SJCRH30 (cell line): ENCODE results near the gene CSRP1. TPM values are rescaled to one million over a fixed set of nuclear protein-coding genes. Genes with fewer than 3 reads are reported as not detected.
"Not testable (repeated sequence)": the region's sequence is repeated elsewhere in the genome, so short reads cannot be mapped to it uniquely, and the experiment has no call there.

Experiments used
- DNase-seq, 2 experiments: peaks; one replicate each; pipeline ENCODE4 v3.0.0-alpha.2; 2015 to 2020
- H3K27ac ChIP-seq: fragments of 250-450 bp; sonication (Bioruptor Pico); 2 replicates; pipeline ENCODE4 v1.5.1; 2020; ENCODE audit warnings: mild to moderate bottlenecking, moderate library complexity
- H3K27me3 ChIP-seq: fragments of 250-450 bp; sonication (Bioruptor Pico); 2 replicates; pipeline ENCODE4 v1.5.1; 2020; ENCODE audit warnings: mild to moderate bottlenecking, moderate library complexity
- H3K36me3 ChIP-seq: fragments of 250-450 bp; sonication (Bioruptor Pico); 2 replicates; pipeline ENCODE4 v1.5.1; 2020; ENCODE audit warnings: mild to moderate bottlenecking, moderate library complexity
- H3K4me1 ChIP-seq: fragments of 250-450 bp; sonication (Bioruptor Pico); 2 replicates; pipeline ENCODE4 v1.5.1; 2020; ENCODE audit warnings: mild to moderate bottlenecking, moderate library complexity
- H3K4me3 ChIP-seq: fragments of 250-450 bp; sonication (Bioruptor Pico); 2 replicates; pipeline ENCODE4 v1.5.1; 2020; ENCODE audit warnings: mild to moderate bottlenecking, moderate library complexity
- H3K9me3 ChIP-seq: fragments of 250-450 bp; sonication (Bioruptor Pico); replicated peaks from 2 replicates; pipeline ENCODE4 v1.5.1; 2020; ENCODE audit warnings: mild to moderate bottlenecking, moderate library complexity
- total RNA-seq: library from RNA; depleted of rRNA; stranded (reverse); fragments of >200 nt; shearing (Covaris generic); gene quantifications from 2 replicates; pipeline ENCODE4 v1.2.3, GENCODE V29; 2014; rRNA removed

CSRP1 gene
- 80.6 and 84.6 TPM in 2 replicates for total RNA-seq

DNA sequence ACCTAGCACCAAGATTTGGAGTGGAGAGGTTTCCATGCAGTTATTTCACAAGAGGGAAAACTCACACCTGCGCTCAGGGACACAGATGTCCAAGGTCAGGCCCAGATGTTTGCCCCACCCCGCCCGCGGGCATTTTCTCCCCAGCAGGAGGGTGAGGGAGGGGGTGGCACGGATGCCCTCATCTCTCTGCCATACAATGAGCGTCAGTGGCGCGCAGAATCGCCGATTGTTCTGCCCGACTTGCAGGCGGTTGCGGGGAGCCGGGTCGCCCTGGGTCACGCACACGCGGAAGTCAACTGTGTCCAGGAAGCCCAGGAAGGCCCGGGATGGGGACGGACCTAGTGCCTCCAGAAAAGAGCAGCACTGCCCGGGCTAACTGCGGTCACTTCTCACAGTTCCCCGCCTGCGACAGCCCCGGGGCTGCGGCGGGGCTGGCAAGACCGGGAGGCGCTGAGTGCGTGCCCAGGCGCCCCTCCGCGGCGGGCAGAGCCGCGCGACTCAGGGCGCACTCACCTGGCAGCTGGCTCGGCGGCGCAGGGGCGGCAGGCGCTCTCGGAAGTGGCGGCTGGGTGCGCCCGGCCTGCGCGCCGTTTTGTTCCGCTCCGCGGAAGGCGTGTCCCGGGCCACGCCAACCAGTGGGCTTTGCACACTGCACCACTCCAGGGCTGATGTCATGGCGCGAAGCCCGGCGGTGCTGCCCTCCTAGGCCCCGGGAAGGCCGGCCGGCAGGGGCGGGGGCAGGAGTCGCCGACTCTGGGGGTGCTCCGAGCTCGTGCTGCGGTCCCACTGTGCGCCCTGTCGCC is at the start of gene CSRP1:
CSRP1 (minus strand) TSS at position 567 of the 803 bp plus-strand sequence. CDS start 10,820 bp downstream, outside the sequence.
- H3K4me3 ChIP-seq: peak within 1 kb of the TSS; percentile 66
- H3K27me3 ChIP-seq: no peaks in the 10 kb centered on the region
- H3K9me3 ChIP-seq: no peaks in the 10 kb centered on the region
- no peaks in the 10 kb centered on the region for H3K36me3 ChIP-seq
- peak within 1 kb of the TSS; percentile 57 for H3K27ac ChIP-seq
- peaks cover 39% of the 10 kb centered on the region for H3K4me1 ChIP-seq
- peak; percentile 81 for DNase-seq

DNA sequence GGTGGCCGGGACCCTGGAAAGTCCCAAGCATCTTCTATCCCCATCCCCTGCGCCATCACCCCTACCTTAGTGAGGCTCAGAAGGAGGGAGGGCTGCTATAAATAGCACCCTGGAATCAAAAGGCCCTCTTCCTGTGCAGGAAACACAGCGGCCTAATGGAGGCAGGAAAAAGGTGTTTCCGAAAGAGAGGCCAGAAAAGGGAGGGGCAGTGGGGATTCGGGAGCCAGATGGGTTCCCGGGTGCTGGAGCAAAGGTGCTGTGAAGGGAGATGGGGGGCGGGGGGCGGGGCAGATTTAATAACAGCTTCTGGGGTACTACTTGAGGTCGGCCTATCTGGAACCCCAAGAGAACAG is 48.6 kb upstream of the CSRP1 start:
- Histone ChIP-seq H3K36me3 (peaks cover 10% of the 10 kb centered on the region), H3K4me3 (no peak overlapping the region), H3K27me3 (no peaks in the 10 kb centered on the region), H3K27ac (no peak overlapping the region), H3K9me3 (no peaks in the 10 kb centered on the region), H3K4me1 (peaks cover 63% of the 10 kb centered on the region)
- DNase-seq: no peak

DNA sequence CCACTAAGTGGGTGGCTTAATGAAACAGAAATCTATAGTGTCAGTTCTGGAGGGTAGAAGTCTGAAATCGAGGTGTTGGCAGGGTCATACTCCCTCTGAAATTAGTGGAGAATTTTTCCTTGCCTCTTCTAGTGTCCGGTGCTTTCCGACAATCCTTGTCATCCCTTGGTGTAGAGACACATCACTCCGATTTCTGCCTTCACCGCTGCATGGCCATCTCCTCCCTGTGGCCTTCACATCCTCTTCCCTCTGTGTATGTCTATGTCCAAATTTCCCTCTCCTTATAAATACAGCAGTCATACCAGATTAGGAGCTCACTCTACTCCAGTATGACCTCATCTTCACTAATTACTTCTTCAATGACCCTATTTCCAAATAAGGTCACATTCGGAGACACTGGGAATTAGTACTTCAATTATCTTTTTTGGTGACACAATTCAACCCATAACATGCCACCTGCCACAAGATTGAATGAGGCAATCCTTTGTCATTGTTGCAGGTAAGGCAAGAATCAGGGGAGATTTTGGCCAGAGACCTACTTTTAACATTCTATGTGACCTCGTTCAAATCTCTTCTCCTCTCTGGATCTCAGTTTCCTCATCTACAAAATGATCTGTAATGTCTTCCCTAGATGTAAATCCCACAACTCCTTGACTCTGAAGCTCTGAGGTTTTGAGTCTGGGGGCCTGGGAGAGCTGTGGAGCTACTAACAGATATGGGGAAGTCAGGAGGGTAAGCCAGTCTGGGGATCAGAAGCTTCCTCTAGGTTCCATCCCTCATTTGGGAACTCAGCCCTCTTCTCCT is 48.1 kb upstream of the CSRP1 start:
- Histone ChIP-seq H3K9me3 (no peaks in the 10 kb centered on the region), H3K27ac (no peak overlapping the region), H3K27me3 (no peaks in the 10 kb centered on the region), H3K36me3 (peaks cover 10% of the 10 kb centered on the region), H3K4me1 (peaks cover 63% of the 10 kb centered on the region), H3K4me3 (no peak overlapping the region)
- DNase-seq: no peak

DNA sequence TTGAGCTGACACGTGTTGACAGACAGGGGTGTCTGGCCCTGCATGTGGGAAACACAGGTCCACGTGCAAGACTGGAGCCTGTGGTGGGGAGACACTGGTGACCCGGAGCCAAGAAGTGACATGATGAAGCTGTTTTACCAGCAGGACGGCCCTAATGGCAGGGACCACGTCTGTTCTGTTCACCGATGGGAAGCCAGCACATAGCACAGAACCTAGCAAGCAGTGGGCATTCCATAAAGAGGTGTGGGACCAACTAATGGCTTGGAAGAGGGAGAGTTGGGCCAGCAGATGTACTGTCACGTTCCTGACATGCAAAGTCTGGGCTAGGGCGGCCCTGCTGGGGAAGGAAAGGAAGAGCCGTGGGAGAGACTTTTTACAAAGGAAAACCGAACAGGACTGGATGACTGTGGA is 47.3 kb upstream of the CSRP1 start:
- peaks cover 56% of the 10 kb centered on the region for H3K4me1 ChIP-seq
- peaks cover 10% of the 10 kb centered on the region for H3K36me3 ChIP-seq
- DNase-seq: no peak
- H3K27ac ChIP-seq: no peak overlapping the region
- no peak overlapping the region for H3K4me3 ChIP-seq
- H3K9me3 ChIP-seq: no peaks in the 10 kb centered on the region
- H3K27me3 ChIP-seq: no peaks in the 10 kb centered on the region

DNA sequence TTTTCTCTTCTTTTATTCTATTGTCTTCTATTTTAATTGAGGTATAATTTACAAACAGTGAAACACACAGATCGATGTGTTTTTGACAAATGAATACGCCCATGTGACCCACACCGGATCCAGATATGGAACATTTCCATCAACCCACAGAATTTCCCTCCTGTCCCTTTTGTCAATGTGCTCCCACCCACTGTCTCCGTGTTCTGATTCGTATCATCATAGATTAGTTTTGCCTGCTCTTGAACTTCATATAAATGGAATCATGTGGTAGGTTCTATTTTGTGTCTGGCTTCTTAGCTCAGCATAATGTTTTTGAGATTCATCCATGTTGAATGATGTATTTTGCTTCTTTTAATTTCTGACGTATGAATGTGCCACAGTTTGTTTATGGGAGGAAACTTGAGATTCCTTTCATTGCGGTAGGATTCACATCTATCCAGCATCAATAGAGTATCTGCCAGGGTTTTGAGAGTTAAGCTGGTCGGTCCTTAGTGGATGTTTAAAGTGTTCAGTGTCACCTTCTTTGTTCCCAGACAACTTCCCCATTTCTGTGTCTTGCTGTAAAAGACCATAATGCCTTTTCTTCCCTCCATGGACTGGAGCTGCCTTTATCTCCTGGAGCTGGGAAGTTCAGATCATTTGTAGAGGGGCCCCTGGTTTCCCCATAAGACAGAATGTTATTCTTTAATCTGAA is 46.7 kb upstream of the CSRP1 start:
- H3K27ac ChIP-seq: peak overlapping the region; percentile 11; the same call in 1 of the 2 replicates
- H3K9me3 ChIP-seq: no peaks in the 10 kb centered on the region
- H3K36me3 ChIP-seq: peaks cover 10% of the 10 kb centered on the region
- no peak for DNase-seq
- no peaks in the 10 kb centered on the region for H3K27me3 ChIP-seq
- no peak overlapping the region for H3K4me3 ChIP-seq
- peaks cover 56% of the 10 kb centered on the region for H3K4me1 ChIP-seq

DNA sequence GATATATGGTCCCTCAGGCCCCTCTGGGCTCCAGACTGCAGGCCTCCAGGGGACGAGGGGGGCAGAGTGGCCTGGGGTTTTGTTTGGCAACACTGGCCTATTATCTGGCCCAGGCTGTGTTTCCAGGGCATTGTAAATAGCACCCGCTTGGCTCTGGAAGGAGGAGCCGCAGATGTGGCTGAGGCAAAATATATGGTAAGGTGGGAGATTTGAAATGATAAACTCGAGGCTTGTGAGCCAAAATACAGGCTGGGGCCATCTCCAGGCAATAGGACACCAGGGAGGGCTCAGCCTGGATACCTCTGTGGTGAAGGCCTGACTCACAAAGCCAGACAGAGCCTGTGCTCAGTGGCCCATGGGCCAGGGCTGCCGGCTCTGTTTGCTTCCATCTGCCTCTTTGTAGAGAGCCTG is 46.0 kb upstream of the CSRP1 start:
- Histone ChIP-seq H3K4me1 (peaks cover 56% of the 10 kb centered on the region), H3K9me3 (no peaks in the 10 kb centered on the region), H3K4me3 (no peak overlapping the region), H3K36me3 (peaks cover 10% of the 10 kb centered on the region), H3K27me3 (no peaks in the 10 kb centered on the region), H3K27ac (peak overlapping the region; percentile 11)
- DNase-seq: peak; percentile 65 to 74

DNA sequence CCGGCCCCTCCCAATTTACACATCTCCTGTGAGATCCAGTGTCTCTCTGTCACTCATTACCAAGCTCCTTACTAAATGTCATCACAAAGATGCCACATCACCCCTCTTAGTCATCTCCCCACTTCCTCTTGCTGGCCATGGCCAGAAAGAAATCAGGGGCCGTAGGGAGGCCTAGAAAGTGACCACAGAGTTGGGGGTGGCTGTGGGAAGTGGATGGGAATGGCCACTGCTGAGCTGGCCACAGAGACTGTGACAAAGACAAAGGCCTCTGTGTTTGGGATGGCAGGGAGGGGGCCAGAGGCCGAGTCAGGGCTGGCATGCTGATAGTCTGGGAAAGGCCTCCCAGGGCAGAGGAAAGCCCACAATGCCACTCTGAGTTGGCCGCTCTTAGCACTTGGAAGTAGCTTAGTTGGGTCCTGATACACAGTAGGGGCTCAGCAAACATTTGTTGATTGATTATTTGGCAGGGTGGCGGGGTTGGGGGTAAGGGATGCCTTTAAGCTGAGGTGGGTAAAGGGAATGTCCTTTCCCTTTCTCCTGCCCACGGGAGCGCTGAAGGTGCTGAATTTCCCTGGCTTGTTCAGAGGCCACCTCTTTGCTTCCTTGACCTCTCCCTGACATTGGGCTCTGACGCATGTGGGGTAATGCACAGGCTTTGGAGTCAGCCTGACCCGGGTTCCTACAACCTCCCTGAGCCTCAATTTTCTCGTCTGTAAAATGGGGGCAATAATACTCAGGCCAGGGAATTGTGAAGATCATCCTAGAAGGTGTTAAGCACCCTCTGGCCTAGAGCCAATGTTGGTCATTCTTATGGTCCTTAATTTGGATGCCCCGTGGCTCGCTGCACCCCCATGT is 45.2 kb upstream of the CSRP1 start:
- DNase-seq: peak; percentile 40 to 57
- peak overlapping the region; percentile 26 for H3K27ac ChIP-seq
- peaks cover 49% of the 10 kb centered on the region for H3K4me1 ChIP-seq
- no peak overlapping the region for H3K4me3 ChIP-seq
- H3K27me3 ChIP-seq: no peaks in the 10 kb centered on the region
- no peaks in the 10 kb centered on the region for H3K9me3 ChIP-seq
- peaks cover 10% of the 10 kb centered on the region for H3K36me3 ChIP-seq

DNA sequence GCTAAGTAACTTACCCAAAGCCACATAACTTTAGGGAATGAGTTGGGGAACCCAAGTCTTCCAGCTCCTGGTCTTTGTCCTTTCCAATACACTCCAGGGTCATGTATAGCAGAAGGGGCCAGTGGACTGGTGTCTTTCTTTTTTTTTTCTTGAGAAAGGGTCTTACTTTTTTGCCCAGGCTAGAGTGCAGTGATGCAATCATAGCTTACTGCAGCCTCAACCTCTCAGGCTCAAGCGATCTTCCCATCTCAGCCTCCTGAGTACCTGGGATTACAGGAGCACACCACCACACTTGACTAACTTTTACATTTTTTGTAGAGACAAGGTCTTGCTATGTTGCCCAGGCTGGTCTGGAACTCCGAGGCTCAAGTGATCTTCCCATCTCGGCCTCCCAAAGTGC is 44.2 kb upstream of the CSRP1 start:
- H3K4me3 ChIP-seq: no peak overlapping the region
- H3K9me3 ChIP-seq: no peaks in the 10 kb centered on the region
- peaks cover 46% of the 10 kb centered on the region for H3K4me1 ChIP-seq
- H3K36me3 ChIP-seq: peaks cover 10% of the 10 kb centered on the region
- no peaks in the 10 kb centered on the region for H3K27me3 ChIP-seq
- no peak overlapping the region; the same call in 1 of the 2 replicates for H3K27ac ChIP-seq
- DNase-seq: no peak

DNA sequence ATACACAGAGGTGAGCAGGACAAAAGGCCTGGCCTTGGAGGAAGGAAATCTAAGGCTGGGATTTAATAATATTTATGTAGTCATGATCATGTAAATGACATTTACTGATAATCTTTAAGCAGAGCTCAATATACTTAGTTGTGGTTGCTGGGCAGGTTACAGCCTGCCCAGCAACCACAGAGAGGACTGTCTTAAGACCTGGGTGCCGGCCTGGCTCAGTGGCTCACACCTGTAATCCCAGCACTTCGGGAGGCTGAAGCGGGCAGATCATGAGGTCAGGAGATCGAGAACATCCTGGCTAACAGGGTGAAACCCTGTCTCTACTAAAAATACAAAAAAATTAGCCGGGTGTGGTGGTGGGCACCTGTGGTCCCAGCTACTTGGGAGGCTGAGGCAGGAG is 42.6 kb upstream of the CSRP1 start:
- not testable (repeated sequence) for H3K27ac ChIP-seq, H3K36me3 ChIP-seq, H3K4me3 ChIP-seq, H3K27me3 ChIP-seq, H3K9me3 ChIP-seq, DNase-seq
- peaks cover 51% of the 10 kb centered on the region for H3K4me1 ChIP-seq

DNA sequence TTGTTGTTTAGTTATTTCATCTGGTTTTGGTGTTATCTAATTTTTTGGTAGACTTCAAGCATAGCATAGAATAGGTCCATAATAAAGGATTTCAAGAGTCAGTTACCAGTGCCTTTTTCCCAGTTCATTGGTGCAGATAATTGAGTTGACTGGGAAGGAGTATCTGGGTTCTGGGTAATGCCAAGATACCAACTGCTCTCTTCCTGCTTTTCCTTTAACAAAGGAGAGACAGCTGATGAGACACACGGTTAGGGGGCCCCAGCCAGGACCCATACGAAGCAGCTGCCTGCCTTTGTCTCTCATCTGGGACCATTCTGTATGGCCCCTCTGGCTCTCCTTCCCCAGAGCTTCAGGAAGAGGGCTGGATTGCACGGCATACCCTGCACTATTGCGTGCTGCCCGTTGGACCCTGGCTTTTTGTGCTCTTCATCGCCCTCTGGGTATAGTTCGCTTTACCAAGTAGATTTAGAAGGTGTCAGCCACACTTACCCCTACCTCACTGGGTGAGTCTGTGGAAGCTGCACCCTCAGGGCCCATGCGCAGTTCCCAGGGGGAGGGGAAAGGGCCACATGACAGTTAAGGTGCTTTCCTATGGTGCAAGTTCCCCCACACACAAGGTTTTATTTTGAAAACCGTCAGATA is 39.0 kb upstream of the CSRP1 start:
- Histone ChIP-seq H3K27me3 (no peaks in the 10 kb centered on the region), H3K4me1 (peaks cover 53% of the 10 kb centered on the region), H3K27ac (peak overlapping the region; percentile 59), H3K9me3 (no peaks in the 10 kb centered on the region), H3K36me3 (0 out of 2 replicates have a peak, but pooled peaks cover 4% of the 10 kb centered on the region), H3K4me3 (no peak overlapping the region)
- DNase-seq: peak; percentile 87 to 94

DNA sequence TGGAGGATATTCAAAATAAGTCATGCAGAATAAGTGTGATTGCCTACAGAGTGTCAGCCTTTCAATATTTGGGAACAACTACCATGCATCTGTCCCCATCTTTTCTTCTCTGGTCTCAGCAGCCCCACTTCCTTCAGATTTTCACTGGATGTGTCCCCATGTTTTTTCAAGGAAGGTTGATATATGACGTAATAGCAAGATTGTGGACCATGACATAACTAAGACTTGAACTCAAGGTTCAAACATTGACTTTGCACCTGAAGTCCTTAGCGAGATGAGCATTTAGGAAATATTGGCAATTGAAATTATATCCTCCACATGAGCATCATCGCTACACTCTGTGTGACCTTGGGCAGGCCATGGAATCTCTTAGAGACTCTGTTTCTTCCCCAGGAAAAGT is 37.8 kb upstream of the CSRP1 start:
- Histone ChIP-seq H3K4me3 (no peak overlapping the region), H3K27ac (no peak overlapping the region), H3K36me3 (0 out of 2 replicates have a peak, but pooled peaks cover 4% of the 10 kb centered on the region), H3K27me3 (no peaks in the 10 kb centered on the region), H3K9me3 (no peaks in the 10 kb centered on the region), H3K4me1 (peaks cover 58% of the 10 kb centered on the region)
- no peak for DNase-seq

DNA sequence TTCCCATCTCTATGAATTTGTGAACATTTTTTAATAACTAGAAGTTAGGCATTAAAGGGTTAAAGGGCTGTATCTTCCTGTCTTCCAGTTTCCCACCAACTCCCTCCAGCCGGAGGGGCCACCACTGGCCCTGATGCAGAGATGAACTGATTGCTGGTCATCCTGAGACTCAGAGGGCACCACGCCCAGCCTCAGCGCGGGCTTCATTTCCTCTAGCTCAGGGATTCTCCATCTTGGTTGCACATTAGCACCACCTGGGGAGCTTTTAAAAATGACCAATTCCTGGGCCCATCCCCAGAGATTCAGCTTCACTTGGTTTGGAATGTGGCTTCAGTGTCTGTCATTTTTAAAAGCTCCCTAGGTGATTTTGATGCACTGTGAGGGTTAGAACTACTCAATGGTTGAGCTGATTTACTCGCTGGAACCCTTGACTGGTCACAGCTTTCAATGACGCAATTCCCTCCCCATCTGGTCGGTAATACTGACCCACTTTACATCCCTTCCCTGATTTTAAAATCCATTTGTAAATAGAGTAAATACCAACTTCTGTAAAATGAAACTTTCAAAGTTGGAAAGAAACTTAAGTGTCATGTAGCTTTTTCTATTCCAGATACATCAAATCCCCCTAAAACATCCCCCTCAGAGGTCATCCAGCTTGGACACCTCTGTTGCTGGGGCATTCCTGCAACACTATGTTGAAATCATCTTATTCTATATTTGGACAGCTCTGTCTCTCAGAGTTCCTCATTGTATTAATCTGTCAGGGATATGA is 37.1 kb upstream of the CSRP1 start:
- no peaks in the 10 kb centered on the region for H3K9me3 ChIP-seq
- DNase-seq: no peak
- H3K27me3 ChIP-seq: no peaks in the 10 kb centered on the region
- H3K4me3 ChIP-seq: no peak overlapping the region
- H3K27ac ChIP-seq: no peak overlapping the region; the same call in 1 of the 2 replicates
- H3K36me3 ChIP-seq: 0 out of 2 replicates have a peak, but pooled peaks cover 4% of the 10 kb centered on the region
- H3K4me1 ChIP-seq: peaks cover 58% of the 10 kb centered on the region
